ENCODE measurements around the gene KRTAP5-1. TPM values are rescaled to one million over a fixed set of nuclear protein-coding genes. Genes with fewer than 3 reads are reported as not detected.

Gene KRTAP5-1
- total RNA-seq, 1 donor from 2014 or later, result not detected

DNA sequence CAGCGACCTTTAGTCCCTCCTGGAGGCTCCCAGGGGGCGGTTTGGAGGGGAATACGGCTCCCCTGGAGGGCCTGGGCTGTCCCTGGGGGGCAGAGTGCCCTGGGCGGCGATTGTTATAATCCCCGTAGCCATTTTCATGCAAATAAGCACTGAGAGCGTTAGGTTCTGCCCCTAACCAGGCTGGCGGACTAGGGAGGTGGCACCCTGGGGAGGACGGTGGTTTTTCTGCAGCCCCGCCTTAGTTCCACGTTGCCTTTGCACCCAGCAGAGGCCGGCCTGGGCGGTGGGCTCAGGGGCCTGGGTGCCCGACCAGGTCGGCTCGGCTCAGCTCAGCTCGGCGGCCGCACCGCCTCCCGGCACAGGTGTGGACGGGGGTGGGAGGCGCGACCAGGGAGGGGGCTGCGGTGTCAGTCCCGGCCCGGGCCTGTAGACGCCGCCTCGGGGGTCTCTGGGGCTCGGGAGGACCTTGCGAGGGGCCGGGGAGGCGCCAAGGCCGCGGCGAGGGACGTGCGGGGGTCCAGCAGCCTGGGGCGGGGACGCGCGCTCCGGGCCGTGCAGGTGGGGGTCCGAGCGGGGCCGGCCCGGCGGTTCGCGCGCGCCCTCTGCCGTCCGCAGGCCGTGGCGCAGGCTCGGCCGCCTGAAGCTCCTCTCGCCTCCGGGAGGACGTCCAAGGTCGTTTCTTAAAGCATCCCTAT is 10.7 kb downstream of the KRTAP5-1 start:
- Histone ChIP-seq H3K27me3 (ENCODE audit: low read depth) (peaks cover 7% of the 10 kb centered on the region), H3K27ac (peak overlapping the region; percentile 80), H3K4me3 (peak overlapping the region; percentile 58), H3K4me1 (peaks cover 32% of the 10 kb centered on the region), H3K36me3 (no peaks in the 10 kb centered on the region), H3K9me3 (no peaks in the 10 kb centered on the region)
- ATAC-seq (peak; percentile 67 to 75), DNase-seq (no peak)
- TF ChIP-seq, protein P1, sequence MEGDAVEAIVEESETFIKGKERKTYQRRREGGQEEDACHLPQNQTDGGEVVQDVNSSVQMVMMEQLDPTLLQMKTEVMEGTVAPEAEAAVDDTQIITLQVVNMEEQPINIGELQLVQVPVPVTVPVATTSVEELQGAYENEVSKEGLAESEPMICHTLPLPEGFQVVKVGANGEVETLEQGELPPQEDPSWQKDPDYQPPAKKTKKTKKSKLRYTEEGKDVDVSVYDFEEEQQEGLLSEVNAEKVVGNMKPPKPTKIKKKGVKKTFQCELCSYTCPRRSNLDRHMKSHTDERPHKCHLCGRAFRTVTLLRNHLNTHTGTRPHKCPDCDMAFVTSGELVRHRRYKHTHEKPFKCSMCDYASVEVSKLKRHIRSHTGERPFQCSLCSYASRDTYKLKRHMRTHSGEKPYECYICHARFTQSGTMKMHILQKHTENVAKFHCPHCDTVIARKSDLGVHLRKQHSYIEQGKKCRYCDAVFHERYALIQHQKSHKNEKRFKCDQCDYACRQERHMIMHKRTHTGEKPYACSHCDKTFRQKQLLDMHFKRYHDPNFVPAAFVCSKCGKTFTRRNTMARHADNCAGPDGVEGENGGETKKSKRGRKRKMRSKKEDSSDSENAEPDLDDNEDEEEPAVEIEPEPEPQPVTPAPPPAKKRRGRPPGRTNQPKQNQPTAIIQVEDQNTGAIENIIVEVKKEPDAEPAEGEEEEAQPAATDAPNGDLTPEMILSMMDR (IDR thresholded peaks at IDR 0.05), result peak; percentile 77
- intact Hi-C loops (cut with DNase I), result no loop called here

DNA sequence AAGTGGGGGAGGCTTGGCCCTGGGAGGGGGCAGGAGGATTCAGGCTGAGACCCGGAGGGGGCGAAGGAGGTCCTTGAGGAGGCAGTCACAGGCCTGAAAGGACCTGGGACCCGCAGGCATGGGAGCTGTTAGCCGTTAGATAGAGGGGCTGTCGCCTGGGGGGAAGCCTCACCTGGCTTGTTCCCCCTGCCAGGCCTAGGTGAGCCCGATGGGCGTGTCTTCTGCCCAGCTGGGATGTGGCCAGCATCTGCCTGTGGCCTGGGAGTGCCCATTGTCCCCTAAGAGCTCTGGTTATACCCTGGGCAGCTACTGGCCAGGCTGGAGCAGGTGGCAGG is 11.2 kb downstream of the KRTAP5-1 start:
- no peaks in the 10 kb centered on the region for H3K9me3 ChIP-seq
- peak overlapping the region; percentile 58 for H3K4me3 ChIP-seq
- H3K4me1 ChIP-seq, result peaks cover 32% of the 10 kb centered on the region
- peaks cover 7% of the 10 kb centered on the region for H3K27me3 ChIP-seq (ENCODE audit: low read depth)
- no peaks in the 10 kb centered on the region for H3K36me3 ChIP-seq
- intact Hi-C loops (cut with DNase I), result no loop called here
- ATAC-seq, result peak; percentile 82
- peak overlapping the region; percentile 80 for H3K27ac ChIP-seq
- TF ChIP-seq, protein P1 (IDR thresholded peaks at IDR 0.05), result no peak
- DNase-seq, result peak; percentile 81

DNA sequence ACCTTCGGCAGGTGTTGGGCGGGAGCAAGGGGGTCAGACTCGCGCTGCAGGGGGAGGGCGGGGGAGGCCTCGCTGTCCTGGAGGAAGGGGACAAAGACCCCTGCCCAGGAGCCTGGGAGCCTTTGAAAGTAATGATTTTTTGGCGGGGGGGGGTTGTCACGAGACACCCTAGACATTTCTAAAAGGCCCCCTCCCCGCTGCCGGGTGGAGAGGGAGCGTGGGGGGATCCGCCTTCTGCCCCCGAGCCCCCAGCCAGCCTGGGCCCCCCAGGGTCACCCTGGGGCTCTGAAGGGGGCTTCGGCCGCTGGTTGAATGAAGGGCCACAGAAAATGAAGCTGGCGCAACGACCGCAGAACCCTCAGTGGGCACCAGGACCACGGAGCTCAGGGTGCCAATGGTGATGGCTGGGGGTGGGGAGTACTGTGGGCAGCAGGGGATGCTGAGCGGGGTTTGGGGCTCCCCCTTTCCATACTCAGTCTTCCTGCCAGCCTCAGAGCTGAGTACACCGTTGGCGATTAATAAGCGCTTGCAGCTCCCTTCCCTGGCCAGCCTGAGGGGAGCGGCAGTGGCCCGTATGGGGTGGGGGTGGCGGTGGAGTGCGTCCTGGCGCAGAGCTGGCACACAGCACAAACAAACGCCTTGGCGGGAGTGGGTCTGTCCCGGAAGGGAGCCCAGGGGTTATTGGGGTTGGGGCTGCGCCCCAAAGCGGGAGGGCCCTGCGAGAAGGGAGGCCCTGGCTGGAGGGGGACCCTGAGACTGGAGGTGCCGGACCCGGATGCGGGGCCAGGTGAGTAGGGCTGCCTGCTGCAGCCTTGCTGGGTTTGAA is 11.8 kb downstream of the KRTAP5-1 start:
- TF ChIP-seq, protein P1 (IDR thresholded peaks at IDR 0.05), result no peak
- peaks cover 7% of the 10 kb centered on the region for H3K27me3 ChIP-seq (ENCODE audit: low read depth)
- no peaks in the 10 kb centered on the region for H3K36me3 ChIP-seq
- intact Hi-C loops (cut with DNase I), result no loop called here
- no peaks in the 10 kb centered on the region for H3K9me3 ChIP-seq
- peak overlapping the region; percentile 58 for H3K4me3 ChIP-seq
- peak overlapping the region; percentile 80 for H3K27ac ChIP-seq
- peaks cover 32% of the 10 kb centered on the region for H3K4me1 ChIP-seq
- ATAC-seq, result peak; percentile 35 to 44
- no peak for DNase-seq

DNA sequence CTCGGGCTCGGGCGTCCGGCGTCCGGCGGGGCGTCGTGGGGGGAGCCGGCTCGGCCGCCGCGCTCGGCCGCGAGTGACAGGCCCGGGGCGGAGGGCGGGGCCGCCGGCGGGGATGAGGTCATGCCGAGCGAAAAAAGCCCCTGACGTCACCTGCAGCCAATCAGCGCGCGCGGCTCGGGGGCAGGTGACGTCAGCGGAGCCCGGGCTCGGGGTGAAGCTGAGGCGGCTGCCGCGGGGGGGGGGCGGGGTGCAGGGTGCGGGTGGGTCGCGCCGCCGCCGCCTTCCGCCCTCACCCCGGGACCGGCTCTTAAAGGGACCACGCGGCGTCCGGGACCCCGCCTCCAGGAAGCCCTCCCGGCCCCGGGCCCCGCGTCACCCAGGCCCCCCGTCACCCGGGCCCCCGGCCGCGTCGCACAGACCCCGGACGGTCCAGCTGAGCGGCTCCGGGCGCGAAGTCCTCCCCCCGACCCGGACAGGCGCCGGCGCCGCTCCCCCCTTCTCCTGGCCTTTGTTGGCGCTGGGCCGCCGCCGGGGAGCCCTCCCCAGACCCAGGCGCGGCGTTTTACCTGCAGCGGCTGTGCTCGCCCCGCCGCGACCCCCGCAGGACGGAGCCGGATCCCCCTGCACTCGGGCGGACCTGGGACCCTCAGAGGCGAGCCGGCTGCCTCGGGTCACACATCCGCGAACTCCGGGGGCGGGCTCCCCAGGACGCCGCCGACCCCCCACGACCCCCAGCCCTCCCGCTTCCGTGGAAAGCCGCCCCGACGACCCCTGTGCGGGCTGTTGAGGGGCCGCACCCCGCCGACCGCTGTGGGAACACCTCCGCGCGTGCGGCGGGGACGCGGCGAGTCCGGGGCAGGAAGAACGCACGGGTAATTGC is 12.6 kb downstream of the KRTAP5-1 start, which contains the start of gene DUSP8:
TSS of gene DUSP8 (minus strand) at position 75 of the 880 bp plus-strand sequence. CDS start 6,445 bp downstream, outside the sequence.
- H3K4me1 ChIP-seq, result peaks cover 32% of the 10 kb centered on the region
- peak within 1 kb of the TSS; percentile 80 for H3K27ac ChIP-seq
- no peaks in the 10 kb centered on the region for H3K36me3 ChIP-seq
- peak within 1 kb of the TSS; percentile 58 for H3K4me3 ChIP-seq
- no peaks in the 10 kb centered on the region for H3K9me3 ChIP-seq
- ATAC-seq, result peak; percentile 74
- TF ChIP-seq, protein P1 (IDR thresholded peaks at IDR 0.05), result no peak
- H3K27me3 ChIP-seq (ENCODE audit: low read depth), result peaks cover 7% of the 10 kb centered on the region
- peak; percentile 91 for DNase-seq
- intact Hi-C loops (cut with DNase I), result no loop called here

DNA sequence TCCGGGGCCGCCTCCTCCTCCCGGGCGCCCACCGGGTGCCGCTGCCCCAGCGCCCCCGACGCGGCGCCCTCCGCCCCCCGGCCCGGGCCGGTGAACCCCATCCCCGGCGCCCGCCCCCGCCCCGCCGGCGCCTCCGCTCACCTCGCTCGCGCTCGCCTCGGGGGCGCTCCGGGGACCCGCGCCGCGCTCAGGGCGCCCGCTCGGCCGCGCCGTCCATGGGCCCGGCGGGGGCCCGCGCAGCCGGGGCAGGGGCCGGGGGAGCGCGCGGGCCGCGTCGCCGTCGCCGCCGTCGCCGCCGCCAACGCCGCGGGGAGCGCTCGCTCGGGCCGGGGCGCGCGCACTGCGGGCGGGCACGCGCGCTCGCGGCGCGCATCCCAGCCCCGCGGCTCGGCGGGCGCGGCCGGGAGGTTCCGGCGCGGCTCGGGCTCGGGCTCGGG is 13.3 kb downstream of the KRTAP5-1 start:
- TF ChIP-seq, protein P1 (IDR thresholded peaks at IDR 0.05), result no peak
- Histone ChIP-seq H3K27ac (peak overlapping the region; percentile 58), H3K4me1 (peaks cover 32% of the 10 kb centered on the region), H3K27me3 (ENCODE audit: low read depth) (peaks cover 7% of the 10 kb centered on the region), H3K36me3 (no peaks in the 10 kb centered on the region), H3K4me3 (peak overlapping the region; percentile 56), H3K9me3 (no peaks in the 10 kb centered on the region)
- intact Hi-C loops (cut with DNase I), result no loop called here
- no peak for DNase-seq
- ATAC-seq, result no peak
